NOMO-1 (cell line): Measurements from ENCODE around the gene ANKRD66.
"Not testable (repeated sequence)": the region's sequence is repeated elsewhere in the genome, so short reads cannot be mapped to it uniquely, and the experiment has no call there.

ENCODE experiments used
- DNase-seq, 2 experiments: peaks; one replicate each; lab custom pipeline; 2025; ENCODE audit not compliant: unreplicated experiment in 2 of 2; lab: John Stamatoyannopoulos, UW

The ANKRD66 gene

GRCh38 chr6:46746696-46747095, at the start of gene ANKRD66:
Gene ANKRD66 (plus strand): TSS chr6:46746933. CDS start chr6:46751949, 5,016 bp downstream.
- no peak for DNase-seq

GRCh38 chr6:46699970-46700369, 46.8 kb upstream of the ANKRD66 start:
- DNase-seq, result no peak

- peak in 1 of 2 experiments; percentile 52 for DNase-seq
These were observed 42.2 kb upstream of the ANKRD66 start for GRCh38 chr6:46704562-46704961.

- no peak for DNase-seq
These were observed 40.3 kb upstream of the ANKRD66 start for GRCh38 chr6:46706464-46706863.

- DNase-seq, result no peak
These were observed 35.2 kb upstream of the ANKRD66 start for GRCh38 chr6:46711491-46711890.

- DNase-seq, result peak; percentile 35 to 69
These were observed 31.6 kb upstream of the ANKRD66 start for GRCh38 chr6:46715141-46715540.

- DNase-seq, result no peak
These were observed 27.6 kb upstream of the ANKRD66 start for GRCh38 chr6:46719099-46719498.

- DNase-seq, result no peak
These were observed 26.3 kb upstream of the ANKRD66 start for GRCh38 chr6:46720401-46720800.

GRCh38 chr6:46729787-46730326, 16.9 kb upstream of the ANKRD66 start:
- no peak for DNase-seq

- DNase-seq, result peak; percentile 62 to 68
These were observed 15.7 kb upstream of the ANKRD66 start for GRCh38 chr6:46730921-46731461.

GRCh38 chr6:46733341-46733801, 13.4 kb upstream of the ANKRD66 start:
- no peak for DNase-seq

GRCh38 chr6:46734867-46735719, 11.6 kb upstream of the ANKRD66 start, which contains the start of gene PLA2G7:
Gene PLA2G7 (minus strand): TSS chr6:46735375. CDS start chr6:46722891, 12,484 bp downstream.
- DNase-seq, result no peak

- no peak for DNase-seq
These were observed 11.1 kb upstream of the ANKRD66 start for GRCh38 chr6:46735720-46736031.

- DNase-seq, result no peak
These were observed 9.8 kb upstream of the ANKRD66 start for GRCh38 chr6:46736906-46737305.

- no peak for DNase-seq
These were observed 5.3 kb upstream of the ANKRD66 start for GRCh38 chr6:46741482-46741881.

- no peak for DNase-seq
These were observed 4.8 kb upstream of the ANKRD66 start for GRCh38 chr6:46741910-46742309.

- DNase-seq, result no peak
These were observed 3.1 kb upstream of the ANKRD66 start for GRCh38 chr6:46743425-46744158.

GRCh38 chr6:46744159-46744725, 2.5 kb upstream of the ANKRD66 start:
- not testable (repeated sequence) for DNase-seq

GRCh38 chr6:46745973-46746372, 760 bp upstream of the ANKRD66 start:
- DNase-seq, result no peak

- no peak for DNase-seq
These were observed 2.3 kb downstream of the ANKRD66 start for GRCh38 chr6:46748940-46749503.

- DNase-seq, result no peak
These were observed 3.0 kb downstream of the ANKRD66 start for GRCh38 chr6:46749731-46750130.
